Ovary (tissue), 3 donors: ENCODE measurements around the gene BRCA1.

Experiments used
- EP300 ChIP-seq: sonication (generic); formaldehyde crosslinking; IDR thresholded peaks from one replicate; pipeline ENCODE4 v1.6.1; 2017; ENCODE audit warnings: antibody characterized with exemption
- POLR2A ChIP-seq: fragments of 450-650 bp; IDR thresholded peaks from one replicate; pipeline ENCODE4 v1.6.1; 2017; ENCODE audit warnings: antibody characterized with exemption, mild to moderate bottlenecking, moderate library complexity
- TF ChIP-seq, protein P1 (sequence below), 3 donors: fragments of 450-650 bp in 2 of 3; fragments of 200-600 bp in 1 of 3; IDR thresholded peaks; one replicate each; pipeline versions ENCODE4 v1.5.1 to v1.8.0; 2016 to 2022; ENCODE audit warnings: antibody characterized with exemption in 3 of 3, mild to moderate bottlenecking in 1 of 3
- donor health status: DM: no; HTN: no; CAD: no.

DNA sequence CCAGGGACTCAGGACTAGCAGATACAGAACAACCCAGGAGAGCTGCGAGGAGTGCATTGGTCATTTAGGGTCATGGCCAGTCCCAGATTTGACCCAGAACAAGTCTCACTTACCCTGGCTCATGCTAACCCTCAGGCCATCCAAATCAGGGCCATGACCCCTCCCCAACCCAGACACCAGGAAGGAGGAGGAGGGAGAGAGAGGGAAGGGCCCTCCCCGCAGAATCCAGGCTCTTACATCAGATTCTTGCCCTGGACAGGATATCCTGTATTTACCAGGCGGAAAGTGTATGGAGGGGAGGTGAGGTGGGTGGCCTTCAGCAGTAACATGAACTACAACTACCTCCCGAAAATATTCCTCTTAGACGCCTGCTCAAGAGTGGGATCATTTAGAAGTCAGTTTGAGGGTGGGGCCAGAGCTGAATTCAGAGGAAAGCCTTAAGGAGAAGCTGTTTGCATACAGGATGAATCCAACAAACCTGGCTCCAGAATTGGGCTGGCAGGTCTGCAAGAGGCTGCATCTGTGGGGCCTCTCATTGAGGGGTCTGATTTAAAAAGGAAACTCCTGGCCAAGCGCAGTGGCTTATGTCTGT lies 105.0 kb downstream of the BRCA1 start:
- TF ChIP-seq, protein P1, sequence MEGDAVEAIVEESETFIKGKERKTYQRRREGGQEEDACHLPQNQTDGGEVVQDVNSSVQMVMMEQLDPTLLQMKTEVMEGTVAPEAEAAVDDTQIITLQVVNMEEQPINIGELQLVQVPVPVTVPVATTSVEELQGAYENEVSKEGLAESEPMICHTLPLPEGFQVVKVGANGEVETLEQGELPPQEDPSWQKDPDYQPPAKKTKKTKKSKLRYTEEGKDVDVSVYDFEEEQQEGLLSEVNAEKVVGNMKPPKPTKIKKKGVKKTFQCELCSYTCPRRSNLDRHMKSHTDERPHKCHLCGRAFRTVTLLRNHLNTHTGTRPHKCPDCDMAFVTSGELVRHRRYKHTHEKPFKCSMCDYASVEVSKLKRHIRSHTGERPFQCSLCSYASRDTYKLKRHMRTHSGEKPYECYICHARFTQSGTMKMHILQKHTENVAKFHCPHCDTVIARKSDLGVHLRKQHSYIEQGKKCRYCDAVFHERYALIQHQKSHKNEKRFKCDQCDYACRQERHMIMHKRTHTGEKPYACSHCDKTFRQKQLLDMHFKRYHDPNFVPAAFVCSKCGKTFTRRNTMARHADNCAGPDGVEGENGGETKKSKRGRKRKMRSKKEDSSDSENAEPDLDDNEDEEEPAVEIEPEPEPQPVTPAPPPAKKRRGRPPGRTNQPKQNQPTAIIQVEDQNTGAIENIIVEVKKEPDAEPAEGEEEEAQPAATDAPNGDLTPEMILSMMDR (IDR thresholded peaks at IDR 0.05): no peak
- TF ChIP-seq POLR2A (no peak), EP300 (no peak)
